Ovary (tissue), 9 donors: ENCODE data around the gene SUSD6. TPM values are rescaled to one million over a fixed set of nuclear protein-coding genes. Genes with fewer than 3 reads are reported as not detected.
"Not testable (repeated sequence)": the region's sequence is repeated elsewhere in the genome, so short reads cannot be mapped to it uniquely, and the experiment has no call there.

Experiments
- DNase-seq, 5 donors: peaks; one replicate each; pipeline ENCODE4 v3.0.0-alpha.2; 2019 to 2020
- H3K27ac ChIP-seq, 2 donors: fragments of 200-600 bp; one replicate each; pipeline versions ENCODE4 v1.5.1 to v1.8.0; 2019 to 2022
- H3K27me3 ChIP-seq: fragments of 200-600 bp; one replicate; pipeline ENCODE4 v1.8.0; 2022
- H3K36me3 ChIP-seq: fragments of 200-600 bp; sonication (generic); one replicate; pipeline ENCODE4 v1.5.1; 2019
- H3K4me1 ChIP-seq: one replicate; pipeline ENCODE4 v1.8.1; 2013; ENCODE audit warnings: mild to moderate bottlenecking, moderate library complexity; ENCODE audit not compliant: insufficient read depth
- H3K4me3 ChIP-seq: fragments of 200-600 bp; sonication (generic); one replicate; pipeline ENCODE4 v1.5.1; 2017
- H3K9me3 ChIP-seq, 2 donors: fragments of 200-600 bp in 1 of 2; sonication (generic) in 1 of 2; one replicate each; pipeline versions ENCODE4 v1.5.1 to v1.8.1; 2013 to 2019; ENCODE audit warnings: mild to moderate bottlenecking in 1 of 2, moderate library complexity in 1 of 2
- CTCF ChIP-seq, 3 donors: fragments of 450-650 bp in 2 of 3; fragments of 200-600 bp in 1 of 3; IDR thresholded peaks; one replicate each; pipeline versions ENCODE4 v1.5.1 to v1.8.0; 2016 to 2022; ENCODE audit warnings: antibody characterized with exemption in 3 of 3, mild to moderate bottlenecking in 1 of 3
- EP300 ChIP-seq: sonication (generic); formaldehyde crosslinking; IDR thresholded peaks from one replicate; pipeline ENCODE4 v1.6.1; 2017; ENCODE audit warnings: antibody characterized with exemption
- POLR2A ChIP-seq: fragments of 450-650 bp; IDR thresholded peaks from one replicate; pipeline ENCODE4 v1.6.1; 2017; ENCODE audit warnings: antibody characterized with exemption, mild to moderate bottlenecking, moderate library complexity
- WGBS, 3 donors: extraction: QIAGEN DNeasy Blood & Tissue Kit in 1 of 3; methylation state at CpG; one replicate each; pipeline versions ENCODE4 v1.1.5 to v1.1.7; 2013 to 2017; 5-methylcytosine and 5-hydroxymethylcytosine counted together
- intact Hi-C, 4 donors: fragments of 100-400 bp; cut with DNase I; formaldehyde crosslinking; loops; one replicate each; pipeline versions ENCODE4 v1.11.0 to v1.15.1; 2022 to 2023
- polyA plus RNA-seq, 2 donors: library from polyadenylated mRNA; stranded (reverse); fragments of 200-250 nt in 1 of 2; fragments of 350-450 nt in 1 of 2; fragmentation: Illumina TruSeq in 1 of 2; extraction: RNeasy Lipid Tissue Mini Kit (QIAGEN cat#74804) in 1 of 2; gene quantifications; one replicate each; pipeline ENCODE4 v1.2.3, GENCODE V29; 2013 to 2014
- total RNA-seq, 7 donors: library from RNA; depleted of rRNA in 2 of 7; stranded (reverse); fragments of >200 nt in 2 of 7; fragmentation: NEBNext Ultra II Directional in 3 of 7; extraction: Animal tissue kit (Norgen Biotek cat#: 25700) in 3 of 7; gene quantifications; one replicate each; pipeline versions ENCODE4 v1.1.0 to v1.2.4, GENCODE V29; 2016 to 2023
- donor health status: DM: no; HTN: no; CAD: no; lungs with moderate emphysema.
- donor health status: DM: no; HTN: no; CAD: no.
- donor health status: Bipolar disorder and iron deficiency.
- donor health status: DM: yes; HTN: yes; CAD: no.
- donor health status: DM: no; HTN: no; CAD: no.
- donor health status: DM: yes; HTN: yes; CAD: no.

SUSD6 gene
- total and polyA plus RNA-seq, 9 donors, result 12.6 to 35.3 (median 27.7) TPM

GRCh38 chr14:69720912-69721311 is 109.5 kb downstream of the SUSD6 start:
- DNase-seq, result no peak
- TF ChIP-seq EP300 (no peak), POLR2A (no peak), CTCF (IDR thresholded peaks at IDR 0.05) (no peak)
- no peaks in the 10 kb centered on the region for H3K27me3 ChIP-seq
- no peaks in the 10 kb centered on the region for H3K4me1 ChIP-seq
- no peak overlapping the region for H3K4me3 ChIP-seq
- no peaks in the 10 kb centered on the region for H3K9me3 ChIP-seq
- intact Hi-C loops, result no loop called here
- 69 to 79% (median 72%) methylated on average over 4 of the region's 4 CpGs for WGBS, 3 donors
- H3K27ac ChIP-seq, result no peak overlapping the region
- no peaks in the 10 kb centered on the region for H3K36me3 ChIP-seq

GRCh38 chr14:69726761-69727511 is 115.5 kb downstream of the SUSD6 start:
- 2 to 3% (median 2%) methylated on average over 51 of the region's 51 CpGs for WGBS, 3 donors
- intact Hi-C loops, result loop anchor here (1.0 to 5.0 kb wide), 4 partner anchors 115 to 142 kb away; partner anchors contain the start of gene SUSD6 (in 1 of the 4)
- DNase-seq, result peak; percentile 75 to 92 (median 87)
- Histone ChIP-seq H3K36me3 (no peaks in the 10 kb centered on the region), H3K4me1 (peaks cover 4% of the 10 kb centered on the region), H3K4me3 (peak overlapping the region; percentile 39), H3K27ac (peak overlapping the region in 1 of 2 donors; percentile 45), H3K27me3 (no peaks in the 10 kb centered on the region), H3K9me3 (no peaks in the 10 kb centered on the region)
- TF ChIP-seq EP300, result no peak
- TF ChIP-seq CTCF (IDR thresholded peaks at IDR 0.05), result peak; percentile 97 to 99 (median 97)
- TF ChIP-seq POLR2A, result no peak

- no peak for DNase-seq
- Histone ChIP-seq H3K27me3 (no peaks in the 10 kb centered on the region), H3K9me3 (no peaks in the 10 kb centered on the region), H3K4me3 (no peak overlapping the region), H3K27ac (no peak overlapping the region), H3K4me1 (peaks cover 4% of the 10 kb centered on the region), H3K36me3 (no peaks in the 10 kb centered on the region)
- 83 to 88% (median 86%) methylated on average over 4 of the region's 4 CpGs for WGBS, 3 donors
- intact Hi-C loops, result loop anchor here (1.0 to 5.0 kb wide), 4 partner anchors 116 to 143 kb away; partner anchors contain the start of gene SUSD6 (in 1 of the 4)
- TF ChIP-seq EP300 (no peak), CTCF (IDR thresholded peaks at IDR 0.05) (no peak), POLR2A (no peak)
Measured at GRCh38 chr14:69727860-69728259, 116.5 kb downstream of the SUSD6 start.

- H3K4me1 ChIP-seq, DNase-seq: not testable (repeated sequence)
Measured at GRCh38 chr14:69731919-69732598, 120.7 kb downstream of the SUSD6 start.

GRCh38 chr14:69736405-69736804 is 125.0 kb downstream of the SUSD6 start:
- H3K36me3 ChIP-seq, intact Hi-C loops, H3K27me3 ChIP-seq, H3K4me1 ChIP-seq, DNase-seq, H3K27ac ChIP-seq, H3K4me3 ChIP-seq, H3K9me3 ChIP-seq: not testable (repeated sequence)
- WGBS, 3 donors, result 80 to 84% (median 81%) methylated on average over 4 of the region's 4 CpGs

More at GRCh38 chr14:69731919-69732598, 120.7 kb downstream of the SUSD6 start:
- H3K9me3 ChIP-seq, H3K36me3 ChIP-seq, H3K27ac ChIP-seq, H3K4me3 ChIP-seq, H3K27me3 ChIP-seq, intact Hi-C loops: not testable (repeated sequence)
- 90 to 96% (median 95%) methylated on average over 8 of the region's 8 CpGs for WGBS, 3 donors
